GM18505 (cell line): ENCODE measurements around the gene THAP4.
"Not testable (repeated sequence)": the region's sequence is repeated elsewhere in the genome, so short reads cannot be mapped to it uniquely, and the experiment has no call there.

ENCODE experiments used
- ATAC-seq: cut with Tn5 transposase; IDR thresholded peaks from one replicate; pipeline ENCODE4 v1.9.1; 2021; ENCODE audit not compliant: unreplicated experiment
- POLR2A ChIP-seq: IDR thresholded peaks from 4 replicates; pipeline ENCODE4 v1.6.1; 2011; ENCODE audit warnings: borderline replicate concordance; ENCODE audit not compliant: insufficient read depth, insufficient read length; ENCODE audit errors: extremely low read depth

THAP4 gene

GRCh38 chr2:241607162-241607885, 29.6 kb downstream of the THAP4 start:
- ATAC-seq: no peak
- TF ChIP-seq POLR2A: no peak

GRCh38 chr2:241606186-241606585, 30.8 kb downstream of the THAP4 start:
- no peak for TF ChIP-seq POLR2A

GRCh38 chr2:241603686-241604085, 33.3 kb downstream of the THAP4 start:
- no peak for ATAC-seq
- TF ChIP-seq POLR2A: no peak

More at GRCh38 chr2:241606186-241606585, 30.8 kb downstream of the THAP4 start:
- no peak for ATAC-seq

- ATAC-seq: no peak
- TF ChIP-seq POLR2A: no peak
Observed at GRCh38 chr2:241602720-241603119, 34.2 kb downstream of the THAP4 start.

GRCh38 chr2:241601841-241602240, 35.1 kb downstream of the THAP4 start:
- no peak for ATAC-seq
- no peak for TF ChIP-seq POLR2A

GRCh38 chr2:241599615-241600014, 37.3 kb downstream of the THAP4 start:
- no peak for ATAC-seq
- TF ChIP-seq POLR2A: no peak

GRCh38 chr2:241598487-241598886, 38.5 kb downstream of the THAP4 start:
- TF ChIP-seq POLR2A: no peak
- ATAC-seq: no peak

GRCh38 chr2:241598061-241598460, 38.9 kb downstream of the THAP4 start:
- TF ChIP-seq POLR2A: no peak
- ATAC-seq: no peak

GRCh38 chr2:241597561-241597960, 39.4 kb downstream of the THAP4 start:
- TF ChIP-seq POLR2A: no peak

GRCh38 chr2:241595600-241596140, 41.3 kb downstream of the THAP4 start:
- ATAC-seq: no peak
- no peak for TF ChIP-seq POLR2A

More at GRCh38 chr2:241597561-241597960, 39.4 kb downstream of the THAP4 start:
- ATAC-seq: no peak

GRCh38 chr2:241593271-241593670, 43.7 kb downstream of the THAP4 start:
- no peak for ATAC-seq
- TF ChIP-seq POLR2A: no peak

- ATAC-seq: no peak
- no peak for TF ChIP-seq POLR2A
Observed at GRCh38 chr2:241592126-241592845, 44.7 kb downstream of the THAP4 start.

- ATAC-seq: not testable (repeated sequence)
Observed at GRCh38 chr2:241590496-241591455, 46.2 kb downstream of the THAP4 start.

- ATAC-seq: not testable (repeated sequence)
Observed at GRCh38 chr2:241589863-241590262, 47.1 kb downstream of the THAP4 start.
